GM12873 (cell line): Measurements from ENCODE around the gene PLPP4.

ENCODE experiments used
- CTCF ChIP-seq: IDR thresholded peaks from 2 replicates; pipeline ENCODE4 v1.5.1; 2012; ENCODE audit warnings: low read depth, mild to moderate bottlenecking, moderate library complexity, low read length, control low read depth; ENCODE audit not compliant: insufficient read depth; ENCODE audit errors: missing control alignments

The PLPP4 gene

GRCh38 chr10:120586471-120586872 is 129.4 kb downstream of the PLPP4 start:
- no peak for TF ChIP-seq CTCF

GRCh38 chr10:120587061-120587460 is 130.0 kb downstream of the PLPP4 start:
- TF ChIP-seq CTCF: no peak

GRCh38 chr10:120588311-120588710 is 131.3 kb downstream of the PLPP4 start:
- TF ChIP-seq CTCF: no peak

GRCh38 chr10:120593693-120594092 is 136.7 kb downstream of the PLPP4 start:
- no peak for TF ChIP-seq CTCF

- no peak for TF ChIP-seq CTCF
Observed at GRCh38 chr10:120597902-120598301, 140.9 kb downstream of the PLPP4 start.

GRCh38 chr10:120598386-120598785 is 141.4 kb downstream of the PLPP4 start:
- no peak for TF ChIP-seq CTCF

- no peak for TF ChIP-seq CTCF
Observed at GRCh38 chr10:120599200-120599724, 142.2 kb downstream of the PLPP4 start.
